ENCODE measurements around the gene WDR1. TPM values are rescaled to one million over a fixed set of nuclear protein-coding genes. Genes with fewer than 3 reads are reported as not detected.
A peak's percentile ranks its signal among the peaks of the same experiment; 100 is the strongest.

WDR1 gene
- total and polyA plus RNA-seq, 3 donors from 2014 or later: 165 to 295 (median 168) TPM

GRCh38 chr4:10099499-10100325 lies 16.9 kb downstream of the WDR1 start:
- no peak for DNase-seq
- H3K27me3 ChIP-seq: no peaks in the 10 kb centered on the region
- intact Hi-C loops (cut with DNase I; ENCODE audit: low total_unique reads): no loop called here
- no peaks in the 10 kb centered on the region for H3K9me3 ChIP-seq
- no peak overlapping the region for H3K27ac ChIP-seq
- H3K4me1 ChIP-seq: peaks cover under 1% of the 10 kb centered on the region
- H3K36me3 ChIP-seq (ENCODE audit: low read depth, missing control alignments): no peaks in the 10 kb centered on the region
- H3K4me3 ChIP-seq: no peak overlapping the region
- 81 to 90% methylated on average over 15 to 25 of the region's 25 CpGs for WGBS, 2 donors
- no peak for TF ChIP-seq POLR2A (IDR thresholded peaks at IDR 0.05)
- TF ChIP-seq CTCF (IDR thresholded peaks at IDR 0.05): no peak

GRCh38 chr4:10098780-10099160 lies 17.8 kb downstream of the WDR1 start:
- WGBS, 2 donors: 79 to 95% methylated on average over 11 to 12 of the region's 12 CpGs
- no peak for DNase-seq

GRCh38 chr4:10097906-10098779 lies 18.5 kb downstream of the WDR1 start:
- H3K9me3 ChIP-seq: no peaks in the 10 kb centered on the region
- H3K4me1 ChIP-seq: peaks cover 16% of the 10 kb centered on the region
- H3K4me3 ChIP-seq: no peak overlapping the region
- no peak overlapping the region for H3K27ac ChIP-seq
- WGBS, 2 donors: 85 to 93% methylated on average over 8 to 9 of the region's 9 CpGs
- DNase-seq: no peak
- no peaks in the 10 kb centered on the region for H3K36me3 ChIP-seq (ENCODE audit: low read depth, missing control alignments)
- no peaks in the 10 kb centered on the region for H3K27me3 ChIP-seq
- intact Hi-C loops (cut with DNase I; ENCODE audit: low total_unique reads): no loop called here
- TF ChIP-seq POLR2A (IDR thresholded peaks at IDR 0.05) (no peak), CTCF (IDR thresholded peaks at IDR 0.05) (no peak)

More at GRCh38 chr4:10098780-10099160, 17.8 kb downstream of the WDR1 start:
- Histone ChIP-seq H3K27me3 (no peaks in the 10 kb centered on the region), H3K4me1 (peaks cover 10% of the 10 kb centered on the region), H3K36me3 (ENCODE audit: low read depth, missing control alignments) (no peaks in the 10 kb centered on the region), H3K9me3 (no peaks in the 10 kb centered on the region), H3K27ac (no peak overlapping the region), H3K4me3 (no peak overlapping the region)
- intact Hi-C loops (cut with DNase I; ENCODE audit: low total_unique reads): no loop called here
- TF ChIP-seq POLR2A (IDR thresholded peaks at IDR 0.05) (no peak), CTCF (IDR thresholded peaks at IDR 0.05) (no peak)

- Histone ChIP-seq H3K27me3 (no peaks in the 10 kb centered on the region), H3K36me3 (ENCODE audit: low read depth, missing control alignments) (no peaks in the 10 kb centered on the region), H3K4me3 (no peak overlapping the region), H3K4me1 (peaks cover 28% of the 10 kb centered on the region), H3K9me3 (no peaks in the 10 kb centered on the region), H3K27ac (peak overlapping the region in 1 of 2 donors; percentile 45)
- no peak for DNase-seq
- TF ChIP-seq POLR2A (IDR thresholded peaks at IDR 0.05): no peak
- TF ChIP-seq CTCF (IDR thresholded peaks at IDR 0.05): no peak
- 60 to 79% methylated on average over 1 to 9 of the region's 9 CpGs for WGBS, 2 donors
- intact Hi-C loops (cut with DNase I; ENCODE audit: low total_unique reads): no loop called here
These were observed 19.6 kb downstream of the WDR1 start for GRCh38 chr4:10096978-10097335.

All from testis (tissue), 3 donors.